ENCODE results near the gene HOXA3.

The HOXA3 gene

DNA sequence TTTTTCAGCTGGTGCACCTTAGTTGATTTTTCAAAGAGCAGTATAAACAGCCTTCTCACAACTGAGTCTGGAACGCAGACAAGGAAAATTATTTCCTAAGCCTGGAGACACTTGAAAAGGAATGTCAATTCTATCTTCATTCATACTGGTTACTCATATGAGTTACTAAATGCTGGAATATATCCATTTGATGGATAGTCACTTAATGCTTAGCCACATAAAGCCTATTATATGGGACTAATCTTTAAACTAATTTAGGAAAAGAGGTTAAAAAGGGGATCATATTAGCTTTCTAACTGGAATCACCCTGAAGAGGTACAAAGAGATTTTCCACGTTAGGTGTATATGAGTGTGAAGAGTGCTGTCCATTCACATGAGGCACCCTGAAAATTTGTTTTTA lies 20.2 kb downstream of the HOXA3 start:
- DNase-seq (ENCODE audit: low read depth, low spot score), result no peak
- CTCF ChIA-PET, result interaction anchor here (1.1 to 3.4 kb wide), 9 partner anchors 12 to 465 kb away, joined by 3 to 32 read pairs (median 6); partner anchors contain the start of genes HOXA3 and HOXA5
- POLR2A ChIA-PET, result no interaction called here
- TF ChIP-seq, protein P1, sequence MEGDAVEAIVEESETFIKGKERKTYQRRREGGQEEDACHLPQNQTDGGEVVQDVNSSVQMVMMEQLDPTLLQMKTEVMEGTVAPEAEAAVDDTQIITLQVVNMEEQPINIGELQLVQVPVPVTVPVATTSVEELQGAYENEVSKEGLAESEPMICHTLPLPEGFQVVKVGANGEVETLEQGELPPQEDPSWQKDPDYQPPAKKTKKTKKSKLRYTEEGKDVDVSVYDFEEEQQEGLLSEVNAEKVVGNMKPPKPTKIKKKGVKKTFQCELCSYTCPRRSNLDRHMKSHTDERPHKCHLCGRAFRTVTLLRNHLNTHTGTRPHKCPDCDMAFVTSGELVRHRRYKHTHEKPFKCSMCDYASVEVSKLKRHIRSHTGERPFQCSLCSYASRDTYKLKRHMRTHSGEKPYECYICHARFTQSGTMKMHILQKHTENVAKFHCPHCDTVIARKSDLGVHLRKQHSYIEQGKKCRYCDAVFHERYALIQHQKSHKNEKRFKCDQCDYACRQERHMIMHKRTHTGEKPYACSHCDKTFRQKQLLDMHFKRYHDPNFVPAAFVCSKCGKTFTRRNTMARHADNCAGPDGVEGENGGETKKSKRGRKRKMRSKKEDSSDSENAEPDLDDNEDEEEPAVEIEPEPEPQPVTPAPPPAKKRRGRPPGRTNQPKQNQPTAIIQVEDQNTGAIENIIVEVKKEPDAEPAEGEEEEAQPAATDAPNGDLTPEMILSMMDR (IDR thresholded peaks at IDR 0.05; ENCODE audit: insufficient read depth, low read length, missing control alignments), result no peak
- H3K4me3 ChIP-seq (ENCODE audit: low read depth, low read length), result no peak overlapping the region

DNA sequence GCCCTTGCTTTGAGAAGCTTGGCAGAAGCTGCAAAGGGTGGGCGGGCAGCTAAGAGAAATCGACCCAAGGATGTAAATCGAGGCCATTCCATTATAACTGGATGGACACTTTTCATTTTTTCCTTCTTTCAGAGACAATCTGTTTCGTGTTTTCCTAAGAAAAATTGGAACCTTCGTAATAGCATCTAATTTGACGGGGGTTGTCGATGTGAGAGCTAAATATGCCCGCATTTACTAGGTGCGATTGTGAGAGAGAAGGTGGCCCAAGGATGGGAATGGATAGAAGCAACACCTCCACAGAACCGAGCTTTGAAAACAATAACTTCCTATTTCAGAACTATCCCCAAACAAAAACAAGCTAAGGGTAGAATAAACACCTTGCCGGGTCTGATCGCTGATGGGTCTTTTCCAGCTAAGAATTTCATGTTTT lies 21.0 kb downstream of the HOXA3 start:
- TF ChIP-seq, protein P1 (IDR thresholded peaks at IDR 0.05; ENCODE audit: insufficient read depth, low read length, missing control alignments), result no peak
- ChIA-PET CTCF (interaction anchor here (0.8 to 3.4 kb wide), 13 partner anchors 10 to 1239 kb away, joined by 3 to 32 read pairs (median 5); partner anchors contain the start of genes HOXA3 and HOXA5), POLR2A (interaction anchor here (1.3 to 1.6 kb wide), 2 partner anchors 20 to 35 kb away, joined by 5 to 6 read pairs; no protein-coding TSS in a partner anchor)
- peak overlapping the region; percentile 68 for H3K4me3 ChIP-seq (ENCODE audit: low read depth, low read length)
- DNase-seq (ENCODE audit: low read depth, low spot score), result no peak

DNA sequence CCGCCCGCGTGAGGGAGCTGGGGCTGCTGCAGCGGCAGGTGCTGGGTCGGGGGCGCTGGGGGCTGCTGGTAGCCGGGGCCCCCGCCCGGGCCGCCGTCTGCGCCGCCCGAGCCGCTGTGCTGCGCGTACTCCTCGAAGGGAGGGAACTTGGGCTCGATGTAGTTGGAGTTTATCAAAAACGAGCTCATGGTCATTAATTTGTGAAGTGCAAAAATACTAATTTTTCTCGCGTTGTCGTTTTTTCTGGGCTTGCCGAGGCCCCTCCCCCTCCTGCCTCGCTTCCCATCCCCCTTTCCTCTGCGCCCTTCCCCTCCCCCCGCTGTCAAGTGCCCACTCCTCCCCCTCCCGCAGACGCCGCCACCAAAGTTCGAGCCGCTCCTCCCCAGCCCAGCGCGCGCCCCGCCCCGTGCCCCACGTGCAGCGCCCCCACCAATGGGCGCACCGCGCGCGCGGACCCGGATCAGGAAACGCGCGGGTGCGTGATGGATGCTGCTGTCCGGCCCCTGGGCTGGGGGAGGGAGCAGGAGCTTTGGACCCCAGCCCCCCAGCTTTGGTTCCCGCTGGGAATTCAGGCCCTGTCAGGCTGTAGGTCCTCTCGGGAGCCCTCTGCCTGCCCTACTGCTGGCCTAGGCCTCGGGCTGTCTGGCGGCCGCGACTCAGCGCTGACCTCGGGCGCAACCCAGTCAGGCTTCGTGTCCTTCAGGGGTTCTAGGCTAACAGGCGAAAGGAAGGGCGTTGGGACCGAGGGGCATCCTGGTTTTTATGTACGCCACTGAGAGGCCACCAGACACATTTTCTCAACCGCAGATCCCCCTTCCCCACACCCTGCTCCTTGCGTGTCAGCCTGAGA lies 21.6 kb downstream of the HOXA3 start, which contains the start of gene HOXA4:
TSS of gene HOXA4 (minus strand) at position 218 of the 850 bp plus-strand sequence. CDS start at position 194, 24 bp downstream.
- POLR2A ChIA-PET, result interaction anchor here (1.3 to 1.6 kb wide), 2 partner anchors 20 to 34 kb away, joined by 5 to 6 read pairs; no protein-coding TSS in a partner anchor
- TF ChIP-seq, protein P1 (IDR thresholded peaks at IDR 0.05; ENCODE audit: insufficient read depth, low read length, missing control alignments), result no peak
- no peak for DNase-seq (ENCODE audit: low read depth, low spot score)

DNA sequence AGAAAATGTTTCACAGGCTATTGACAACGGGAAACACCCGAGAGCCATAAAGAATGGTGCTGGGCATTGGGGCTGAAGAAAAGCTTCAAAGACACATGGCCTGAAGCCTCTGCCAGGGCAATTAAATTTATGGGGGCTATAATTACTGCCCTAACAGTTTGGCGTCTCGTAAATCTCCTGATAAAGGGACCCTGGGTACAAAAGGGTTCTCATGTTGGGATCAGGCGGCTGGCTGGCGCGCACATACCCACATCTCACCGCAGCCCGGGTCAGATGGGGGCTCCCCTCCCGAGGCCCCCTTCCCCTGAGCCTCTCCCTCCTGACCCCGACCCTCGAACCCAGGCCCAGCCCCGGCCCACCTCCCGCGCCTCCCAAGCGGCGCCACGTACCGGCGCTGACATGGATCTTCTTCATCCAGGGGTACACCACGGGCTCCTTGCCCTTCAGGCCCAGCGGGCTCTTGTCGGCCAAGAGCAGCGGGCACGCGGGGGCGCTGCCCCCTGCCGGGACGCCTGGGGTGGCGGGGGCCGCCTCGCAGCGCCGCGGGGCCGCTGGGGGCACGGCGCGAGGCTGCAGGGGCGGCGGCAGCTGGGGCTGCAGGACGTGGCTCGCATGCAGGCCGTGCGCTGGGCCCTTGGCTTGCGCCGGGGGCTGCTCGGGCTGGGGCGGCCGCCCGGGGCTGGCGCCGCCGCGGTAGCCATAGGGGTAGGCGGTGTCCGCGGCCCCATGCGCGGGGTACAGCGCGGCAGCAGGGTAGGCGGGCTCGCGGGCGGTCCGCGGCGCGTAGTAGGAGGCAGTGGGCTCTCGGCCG lies 22.4 kb downstream of the HOXA3 start:
- no peak for DNase-seq (ENCODE audit: low read depth, low spot score)
- TF ChIP-seq, protein P1 (IDR thresholded peaks at IDR 0.05; ENCODE audit: insufficient read depth, low read length, missing control alignments), result no peak
- ChIA-PET CTCF (interaction anchor here (0.9 to 3.4 kb wide), 8 partner anchors 11 to 463 kb away, joined by 3 to 32 read pairs (median 6); partner anchors contain the start of gene HOXA5), POLR2A (interaction anchor here (1.3 to 1.6 kb wide), 2 partner anchors 21 to 33 kb away, joined by 5 to 6 read pairs; no protein-coding TSS in a partner anchor)
- peak overlapping the region; percentile 68 for H3K4me3 ChIP-seq (ENCODE audit: low read depth, low read length)

More for the DNA sequence above, 21.6 kb downstream of the HOXA3 start, which contains the start of gene HOXA4:
- peak within 1 kb of the TSS; percentile 68 for H3K4me3 ChIP-seq (ENCODE audit: low read depth, low read length)
- CTCF ChIA-PET, result interaction anchor here (0.8 to 3.4 kb wide), 14 partner anchors 9 to 1238 kb away, joined by 3 to 32 read pairs (median 4); partner anchors contain the start of gene HOXA5

DNA sequence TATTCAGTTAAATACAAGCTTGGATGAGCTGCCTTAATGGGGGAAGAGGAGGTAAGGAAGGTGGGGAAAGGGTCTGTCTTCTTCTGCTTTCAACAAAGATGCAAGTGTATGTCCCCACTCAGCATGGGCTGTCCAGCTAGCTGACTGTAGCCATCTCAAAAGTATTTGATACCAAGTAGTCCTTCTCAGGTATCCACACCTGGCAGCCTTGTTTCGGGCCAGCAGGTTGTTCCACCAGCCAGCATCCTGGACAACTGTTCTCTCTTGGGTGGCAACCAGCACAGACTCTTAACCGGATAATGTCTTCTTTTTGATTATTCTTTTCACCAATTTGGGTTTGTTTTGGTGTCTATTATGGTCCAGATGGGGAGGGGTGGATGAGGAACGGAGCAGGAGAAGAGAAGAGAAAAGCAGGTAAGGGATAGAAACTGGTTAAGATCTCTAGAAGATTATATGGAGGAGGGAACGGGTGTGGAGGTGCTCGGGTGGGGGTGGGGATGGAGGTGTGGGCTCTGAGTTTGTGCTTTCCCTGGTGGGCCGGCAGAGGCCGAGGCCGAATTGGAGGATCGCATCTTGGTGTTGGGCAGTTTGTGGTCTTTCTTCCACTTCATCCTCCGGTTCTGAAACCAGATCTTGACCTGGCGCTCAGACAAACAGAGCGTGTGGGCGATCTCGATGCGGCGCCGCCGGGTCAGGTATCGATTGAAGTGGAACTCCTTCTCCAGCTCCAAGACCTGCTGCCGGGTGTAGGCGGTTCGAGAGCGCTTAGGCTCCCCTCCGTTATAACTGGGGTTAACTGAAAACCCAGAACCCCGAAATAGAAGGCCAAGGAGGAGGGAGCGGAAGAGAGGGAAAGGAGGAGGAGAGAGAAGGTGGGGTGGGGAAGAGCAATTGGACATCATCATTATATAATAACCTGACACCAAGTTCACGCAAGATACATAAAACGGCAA lies 23.3 kb downstream of the HOXA3 start:
- H3K4me3 ChIP-seq (ENCODE audit: low read depth, low read length), result no peak overlapping the region
- ChIA-PET POLR2A (no interaction called here), CTCF (interaction anchor here (1.0 to 3.4 kb wide), 4 partner anchors 16 to 275 kb away, joined by 3 to 32 read pairs (median 3); no protein-coding TSS in a partner anchor)
- TF ChIP-seq, protein P1 (IDR thresholded peaks at IDR 0.05; ENCODE audit: insufficient read depth, low read length, missing control alignments), result no peak
- DNase-seq (ENCODE audit: low read depth, low spot score), result no peak

Measured in AG04449 (cell line).